Mucosa of descending colon (tissue), 3 donors: ENCODE results near the gene FADS2. TPM values are rescaled to one million over a fixed set of nuclear protein-coding genes. Genes with fewer than 3 reads are reported as not detected.

Experiments
- ATAC-seq: fragments of 200-7000 bp; cut with Tn5 transposase; one replicate; pipeline ENCODE4 v1.9.1; 2020; ENCODE audit warnings: mild to moderate bottlenecking, moderate library complexity
- DNase-seq, 3 donors: peaks; one replicate each; pipeline ENCODE4 v3.0.0-alpha.2; 2020
- H3K36me3 ChIP-seq: fragments of 200-600 bp; one replicate; pipeline ENCODE4 v1.8.0; 2021; ENCODE audit warnings: low read depth, mild to moderate bottlenecking
- H3K4me1 ChIP-seq: fragments of 200-600 bp; one replicate; pipeline ENCODE4 v1.8.0; 2021; ENCODE audit warnings: low read depth, mild to moderate bottlenecking
- H3K4me3 ChIP-seq: fragments of 200-600 bp; one replicate; pipeline ENCODE4 v1.8.0; 2021; ENCODE audit warnings: mild to moderate bottlenecking
- H3K9me3 ChIP-seq: fragments of 200-600 bp; one replicate; pipeline ENCODE4 v1.8.0; 2021; ENCODE audit warnings: mild to moderate bottlenecking
- CTCF ChIP-seq: fragments of 200-600 bp; IDR thresholded peaks from one replicate; pipeline ENCODE4 v1.8.0; 2022; ENCODE audit warnings: antibody characterized with exemption, mild to moderate bottlenecking
- intact Hi-C, 2 donors: fragments of 100-400 bp; cut with DNase I in 1 of 2; cut with micrococcal nuclease in 1 of 2; formaldehyde crosslinking; loops; one replicate each; pipeline versions ENCODE4 v1.11.0 to v1.11.1; 2022; cut with DNase I, micrococcal nuclease
- total RNA-seq, 3 donors: library from RNA; stranded (reverse); fragmentation: NEBNext Ultra II Directional in 2 of 3; extraction: Animal tissue kit (Norgen Biotek cat#: 25700) in 2 of 3; gene quantifications; one replicate each; pipeline versions ENCODE4 v1.2.1 to v1.2.4, GENCODE V29; 2021 to 2023
- donor health status: DM: no; HTN: no; CAD: no; lungs with moderate emphysema.
- donor health status: DM: no; HTN: no; CAD: no.
- donor health status: DM: no; HTN: yes; CAD: no.

Gene FADS2
- total RNA-seq, 3 donors from 2014 or later = 2.5 to 29.3 (median 8.6) TPM

- ATAC-seq = no peak
- H3K36me3 ChIP-seq = no peaks in the 10 kb centered on the region
- no peak for TF ChIP-seq CTCF
- H3K4me3 ChIP-seq = no peak overlapping the region
- H3K4me1 ChIP-seq = no peaks in the 10 kb centered on the region
- intact Hi-C loops = no loop called here
- DNase-seq = peak in 2 of 3 donors; percentile 29 to 34
- H3K9me3 ChIP-seq = no peaks in the 10 kb centered on the region
These were observed 83.8 kb downstream of the FADS2 start for GRCh38 chr11:61911701-61912529.

GRCh38 chr11:61912530-61912898 is 84.4 kb downstream of the FADS2 start:
- ATAC-seq (peak; percentile 22), DNase-seq (peak in 2 of 3 donors; percentile 19 to 52)
- Histone ChIP-seq H3K36me3 (no peaks in the 10 kb centered on the region), H3K9me3 (no peaks in the 10 kb centered on the region), H3K4me3 (no peak overlapping the region), H3K4me1 (no peaks in the 10 kb centered on the region)
- no peak for TF ChIP-seq CTCF
- intact Hi-C loops = no loop called here

- no peak for TF ChIP-seq CTCF
- Histone ChIP-seq H3K9me3 (no peaks in the 10 kb centered on the region), H3K4me1 (no peaks in the 10 kb centered on the region), H3K4me3 (no peak overlapping the region), H3K36me3 (no peaks in the 10 kb centered on the region)
- ATAC-seq (no peak), DNase-seq (peak in 2 of 3 donors; percentile 21 to 38)
- intact Hi-C loops = no loop called here
These were observed 85.0 kb downstream of the FADS2 start for GRCh38 chr11:61912991-61913698.

- Histone ChIP-seq H3K9me3 (no peaks in the 10 kb centered on the region), H3K36me3 (no peaks in the 10 kb centered on the region), H3K4me3 (no peak overlapping the region), H3K4me1 (no peaks in the 10 kb centered on the region)
- DNase-seq = peak in 2 of 3 donors; percentile 11 to 19
- no peak for TF ChIP-seq CTCF
- ATAC-seq = no peak
- intact Hi-C loops = no loop called here
These were observed 85.7 kb downstream of the FADS2 start for GRCh38 chr11:61913699-61914395.

- intact Hi-C loops = no loop called here
- ATAC-seq (no peak), DNase-seq (peak in 1 of 3 donors; percentile 17)
- no peak overlapping the region for H3K4me3 ChIP-seq
- TF ChIP-seq CTCF = no peak
- no peaks in the 10 kb centered on the region for H3K36me3 ChIP-seq
- no peaks in the 10 kb centered on the region for H3K9me3 ChIP-seq
- no peaks in the 10 kb centered on the region for H3K4me1 ChIP-seq
These were observed 86.5 kb downstream of the FADS2 start for GRCh38 chr11:61914471-61915171.
